Body of pancreas (tissue), 4 donors: ENCODE measurements around the gene VIPR1. TPM values are rescaled to one million over a fixed set of nuclear protein-coding genes. Genes with fewer than 3 reads are reported as not detected.

Experiments
- ATAC-seq: fragments of 150-250 bp; one replicate; pipeline ENCODE4 v1.9.1; 2016
- DNase-seq, 4 donors: peaks; one replicate each; pipeline ENCODE4 v3.0.0-alpha.2; 2019
- H3K27ac ChIP-seq, 4 donors: fragments of 200-600 bp; sonication (generic); 1 replicate in 3 of 4; 2 replicates in 1 of 4; pipeline versions ENCODE4 v1.5.1 to v1.6.1; 2016 to 2019; ENCODE audit warnings: mild to moderate bottlenecking in 1 of 4, mixed read lengths in 1 of 4, moderate library complexity in 1 of 4
- H3K27me3 ChIP-seq, 2 donors: fragments of 200-600 bp; sonication (generic); one replicate each; pipeline ENCODE4 v1.6.0; 2016; ENCODE audit warnings: mild to moderate bottlenecking in 1 of 2
- H3K36me3 ChIP-seq, 2 donors: fragments of 200-600 bp; sonication (generic); replicated peaks in 1 of 2; 2 replicates each; pipeline ENCODE4 v1.5.1; 2016; ENCODE audit warnings: low read depth in 2 of 2; ENCODE audit not compliant: insufficient read depth in 1 of 2
- H3K4me1 ChIP-seq: fragments of 200-600 bp; sonication (generic); one replicate; pipeline ENCODE4 v1.6.0; 2016
- H3K4me3 ChIP-seq, 2 donors: fragments of 200-600 bp; sonication (generic); 1 replicate in 1 of 2; 2 replicates in 1 of 2; pipeline ENCODE4 v1.5.1; 2016 to 2019
- H3K9me3 ChIP-seq, 3 donors: fragments of 200-600 bp; sonication (generic); 1 replicate in 2 of 3; 2 replicates in 1 of 3; pipeline ENCODE4 v1.5.1; 2016
- CTCF ChIP-seq, 7 experiments: fragments of 450-650 bp in 4 of 7; fragments of 200-600 bp in 3 of 7; sonication (generic) in 3 of 7; IDR thresholded peaks; one replicate each; pipeline ENCODE4 v1.5.1; 2016 to 2019; ENCODE audit warnings: antibody characterized with exemption in 7 of 7
- POLR2A ChIP-seq, 3 donors: fragments of 450-650 bp; IDR thresholded peaks; one replicate each; pipeline ENCODE4 v1.6.1; 2016; ENCODE audit warnings: antibody characterized with exemption in 3 of 3, mild to moderate bottlenecking in 2 of 3
- WGBS, 2 donors: methylation state at CpG; one replicate each; pipeline ENCODE4 v1.1.5; 2017; 5-methylcytosine and 5-hydroxymethylcytosine counted together
- intact Hi-C: fragments of 100-400 bp; cut with DNase I; formaldehyde crosslinking; loops from one replicate; pipeline ENCODE4 v1.15.1; 2023
- total RNA-seq, 2 donors: library from RNA; depleted of rRNA; stranded (reverse); fragments of >200 nt; gene quantifications; one replicate each; pipeline ENCODE4 v1.1.0, GENCODE V29; 2016

The VIPR1 gene
- total RNA-seq, 2 donors from 2014 or later = 0.99 to 10.6 TPM

- WGBS, 2 donors = 92 to 100% methylated on average over 4 to 6 of the region's 6 CpGs
- H3K27ac ChIP-seq = no peak overlapping the region
Measured at GRCh38 chr3:42531470-42531869, 29.0 kb downstream of the VIPR1 start.

GRCh38 chr3:42532229-42532628 is 29.8 kb downstream of the VIPR1 start:
- no peak overlapping the region for H3K27ac ChIP-seq
- TF ChIP-seq POLR2A (IDR thresholded peaks at IDR 0.05) (no peak), CTCF (IDR thresholded peaks at IDR 0.05) (no peak)
- ATAC-seq = no peak
- H3K4me1 ChIP-seq = no peaks in the 10 kb centered on the region
- H3K9me3 ChIP-seq = no peaks in the 10 kb centered on the region
- no peaks in the 10 kb centered on the region for H3K27me3 ChIP-seq
- 85 to 87% methylated on average over 3 to 4 of the region's 4 CpGs for WGBS, 2 donors
- no peaks in the 10 kb centered on the region for H3K36me3 ChIP-seq
- intact Hi-C loops = loop anchor here (10.0 kb wide), 1 partner anchor 307 kb away; no protein-coding TSS in a partner anchor
- no peak overlapping the region for H3K4me3 ChIP-seq
- no peak for DNase-seq

More at GRCh38 chr3:42531470-42531869, 29.0 kb downstream of the VIPR1 start:
- DNase-seq (no peak), ATAC-seq (no peak)
- H3K36me3 ChIP-seq = no peaks in the 10 kb centered on the region
- H3K27me3 ChIP-seq = no peaks in the 10 kb centered on the region
- no peaks in the 10 kb centered on the region for H3K4me1 ChIP-seq
- intact Hi-C loops = loop anchor here (10.0 kb wide), 1 partner anchor 307 kb away; no protein-coding TSS in a partner anchor
- no peaks in the 10 kb centered on the region for H3K9me3 ChIP-seq
- no peak overlapping the region for H3K4me3 ChIP-seq
- TF ChIP-seq POLR2A (IDR thresholded peaks at IDR 0.05) (no peak), CTCF (IDR thresholded peaks at IDR 0.05) (no peak)

GRCh38 chr3:42533161-42533897 is 30.9 kb downstream of the VIPR1 start:
- no peaks in the 10 kb centered on the region for H3K4me1 ChIP-seq
- intact Hi-C loops = loop anchor here (10.0 kb wide), 1 partner anchor 309 kb away; no protein-coding TSS in a partner anchor
- 61 to 66% methylated on average over 7 of the region's 7 CpGs for WGBS, 2 donors
- ATAC-seq (no peak), DNase-seq (no peak)
- no peak for TF ChIP-seq POLR2A (IDR thresholded peaks at IDR 0.05)
- TF ChIP-seq CTCF (IDR thresholded peaks at IDR 0.05) = no peak
- no peaks in the 10 kb centered on the region for H3K9me3 ChIP-seq
- no peak overlapping the region for H3K4me3 ChIP-seq
- no peaks in the 10 kb centered on the region for H3K36me3 ChIP-seq
- no peaks in the 10 kb centered on the region for H3K27me3 ChIP-seq
- no peak overlapping the region for H3K27ac ChIP-seq

- H3K4me3 ChIP-seq = no peak overlapping the region
- no peaks in the 10 kb centered on the region for H3K36me3 ChIP-seq
- H3K27ac ChIP-seq = no peak overlapping the region
- peak in 2 of 4 donors; percentile 18 to 33 for DNase-seq
- ATAC-seq = no peak
- TF ChIP-seq POLR2A (IDR thresholded peaks at IDR 0.05) (no peak), CTCF (IDR thresholded peaks at IDR 0.05) (peak in 5 of 7 experiments; percentile 23 to 33 (median 30))
- 75 to 82% methylated on average over 11 to 34 of the region's 35 CpGs for WGBS, 2 donors
- no peaks in the 10 kb centered on the region for H3K27me3 ChIP-seq
- no peaks in the 10 kb centered on the region for H3K9me3 ChIP-seq
- intact Hi-C loops = loop anchor here (5.0 to 10.0 kb wide), 2 partner anchors 34 to 311 kb away; partner anchors contain the start of gene VIPR1
- H3K4me1 ChIP-seq = peaks cover 13% of the 10 kb centered on the region
Measured at GRCh38 chr3:42535981-42536784, 33.7 kb downstream of the VIPR1 start.
